Immature natural killer cell (primary cell): ENCODE measurements around the gene CT45A1. TPM values are rescaled to one million over a fixed set of nuclear protein-coding genes. Genes with fewer than 3 reads are reported as not detected.

Experiments
- polyA plus RNA-seq, 3 donors: library from polyadenylated mRNA; unstranded; fragments of 300-500 nt; fragmentation: Illumina TruSeq; gene quantifications; one replicate each; pipeline ENCODE4 v1.2.3, GENCODE V29; 2021

The CT45A1 gene
- polyA plus RNA-seq, 3 donors from 2014 or later: not detected

Other genes starting within 250 kb of the CT45A1 start
- gene INTS6L, start 193.0 kb upstream of the CT45A1 start, polyA plus RNA-seq: 1 to 10 TPM; 3.2 to 5.7 (median 3.8) TPM
- not detected for gene CT45A3, start 54.6 kb downstream of the CT45A1 start, polyA plus RNA-seq
- not detected for gene CT45A5, start 71.9 kb downstream of the CT45A1 start, polyA plus RNA-seq
- gene CT45A6, start 89.1 kb downstream of the CT45A1 start, polyA plus RNA-seq: not detected
- not detected for gene CT45A2, start 106.4 kb downstream of the CT45A1 start, polyA plus RNA-seq
- gene CT45A7, start 123.6 kb downstream of the CT45A1 start, polyA plus RNA-seq: not detected
- not detected for gene CT45A8, start 140.9 kb downstream of the CT45A1 start, polyA plus RNA-seq
- gene CT45A9, start 158.2 kb downstream of the CT45A1 start, polyA plus RNA-seq: not detected
- gene CT45A10, start 179.8 kb downstream of the CT45A1 start, polyA plus RNA-seq: not detected
- gene SAGE1, start 180.1 kb downstream of the CT45A1 start, polyA plus RNA-seq: not detected